PC-9 (cell line): ENCODE data around the gene SVOPL. TPM values are rescaled to one million over a fixed set of nuclear protein-coding genes. Genes with fewer than 3 reads are reported as not detected.

Source experiments
- BruUV-seq: library from RNA; stranded (reverse); fragments of 400-500 nt; replicated peaks from 2 replicates; lab custom pipeline; 2021; lab: Mats Ljungman, UMichigan
- CTCF ChIA-PET: fragments of 300-600 bp; sonication (Branson Sonifier 250); formaldehyde crosslinking; loops from one replicate; lab custom pipeline; 2022; ENCODE audit warnings: antibody characterized with exemption; lab: Charles Lee
- POLR2A ChIA-PET: fragments of 300-600 bp; sonication (Branson Sonifier 250); formaldehyde crosslinking; loops from one replicate; lab custom pipeline; 2022; ENCODE audit warnings: antibody characterized with exemption; ENCODE audit not compliant: unreplicated experiment; lab: Charles Lee
- DNase-seq, 2 experiments: peaks; one replicate each; pipeline versions ENCODE4 v3.0.0 to v3.0.0-alpha.2; 2015 to 2022; ENCODE audit warnings: mixed read lengths in 1 of 2
- H2AFZ ChIP-seq: fragments of 200-600 bp; sonication (generic); 2 replicates; pipeline ENCODE4 v1.8.1; 2017; ENCODE audit warnings: antibody characterized with exemption
- H3F3A ChIP-seq: fragments of 200-600 bp; sonication (generic); 2 replicates; pipeline ENCODE4 v1.8.1; 2017; ENCODE audit warnings: antibody characterized with exemption, mild to moderate bottlenecking, low read depth; ENCODE audit not compliant: insufficient read depth
- H3K27ac ChIP-seq: fragments of 200-600 bp; sonication (generic); 2 replicates; pipeline ENCODE4 v1.6.1; 2016; ENCODE audit warnings: mixed run types
- H3K27me3 ChIP-seq: fragments of 200-600 bp; sonication (generic); 2 replicates; pipeline ENCODE4 v1.6.1; 2016; ENCODE audit warnings: low read depth, mixed run types; ENCODE audit not compliant: insufficient read depth
- H3K36me3 ChIP-seq: fragments of 200-600 bp; sonication (generic); 2 replicates; pipeline ENCODE4 v1.6.1; 2016; ENCODE audit warnings: low read depth, mixed run types
- H3K4me1 ChIP-seq: fragments of 200-600 bp; sonication (generic); replicated peaks from 2 replicates; pipeline ENCODE4 v1.6.1; 2016; ENCODE audit warnings: mixed run types; ENCODE audit not compliant: insufficient read depth
- H3K4me2 ChIP-seq: fragments of 200-600 bp; sonication (generic); 2 replicates; pipeline ENCODE4 v1.6.1; 2017; ENCODE audit warnings: mixed run types
- H3K4me3 ChIP-seq: fragments of 200-600 bp; sonication (generic); 2 replicates; pipeline ENCODE4 v1.6.1; 2016; ENCODE audit warnings: mixed run types
- H3K79me2 ChIP-seq: fragments of 200-600 bp; sonication (generic); 2 replicates; pipeline ENCODE4 v1.6.1; 2017; ENCODE audit warnings: low read depth, mixed run types
- H3K9me2 ChIP-seq: fragments of 200-600 bp; sonication (generic); 2 replicates; pipeline ENCODE4 v1.8.1; 2017; ENCODE audit warnings: mild to moderate bottlenecking; ENCODE audit not compliant: insufficient read depth
- H3K9me3 ChIP-seq: fragments of 200-600 bp; sonication (generic); 2 replicates; pipeline ENCODE4 v1.8.1; 2016; ENCODE audit warnings: low read depth; ENCODE audit not compliant: insufficient read depth
- H4K20me1 ChIP-seq: fragments of 200-600 bp; sonication (generic); 2 replicates; pipeline ENCODE4 v1.8.1; 2017; ENCODE audit not compliant: insufficient read depth
- CTCF ChIP-seq: fragments of 200-600 bp; sonication (generic); conservative IDR thresholded peaks from 2 replicates; pipeline ENCODE4 v1.6.1; 2017; ENCODE audit warnings: mixed run types, antibody characterized with exemption, mild to moderate bottlenecking, moderate library complexity
- EZH2 ChIP-seq: fragments of 200-600 bp; sonication (generic); IDR thresholded peaks from 2 replicates; pipeline ENCODE4 v1.8.0; 2017; ENCODE audit warnings: antibody characterized with exemption, low read depth
- intact Hi-C: fragments of 100-400 bp; cut with micrococcal nuclease; formaldehyde crosslinking; loops from one replicate; pipeline ENCODE4 v1.10.0; 2022; ENCODE audit not compliant: unreplicated experiment
- total RNA-seq: library from RNA; stranded (reverse); gene quantifications from 2 replicates; pipeline ENCODE4 v1.2.3, GENCODE V29; 2021

The SVOPL gene
- total RNA-seq, 1 experiment from 2014 or later: 0.70 TPM

DNA sequence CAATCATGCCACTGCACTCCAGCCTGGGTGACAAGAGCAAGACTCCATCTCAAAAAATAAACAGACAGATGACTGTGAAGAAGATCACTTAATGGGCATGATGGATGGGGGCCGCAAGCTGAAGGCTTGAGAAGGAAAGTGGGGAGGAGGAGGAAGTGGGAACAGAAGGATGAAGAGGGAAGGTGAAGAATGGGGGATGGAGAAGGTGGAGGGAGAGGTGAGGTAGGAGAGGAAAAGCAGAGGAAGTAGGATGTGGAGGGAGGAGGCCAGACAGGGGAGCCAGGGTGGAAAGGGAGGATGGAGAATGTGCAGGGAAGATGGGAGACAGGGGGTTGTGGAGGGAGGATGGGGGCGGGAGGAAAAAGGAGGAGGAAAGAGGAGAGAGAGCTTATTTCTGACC is 68.8 kb downstream of the SVOPL start:
- TF ChIP-seq CTCF (no peak), EZH2 (no peak)
- CTCF ChIA-PET: no interaction called here
- H3K9me3 ChIP-seq: no peaks in the 10 kb centered on the region
- POLR2A ChIA-PET: no interaction called here
- no peaks in the 10 kb centered on the region for H4K20me1 ChIP-seq
- H3K4me2 ChIP-seq: no peak overlapping the region
- BruUV-seq: no TSS peak
- no peaks in the 10 kb centered on the region for H3K27me3 ChIP-seq
- H3F3A ChIP-seq: no peaks in the 10 kb centered on the region
- H3K79me2 ChIP-seq: no peaks in the 10 kb centered on the region
- no peaks in the 10 kb centered on the region for H3K9me2 ChIP-seq
- H3K27ac ChIP-seq: no peak overlapping the region
- no peak overlapping the region for H3K4me3 ChIP-seq
- intact Hi-C loops: no loop called here
- no peak for DNase-seq
- no peaks in the 10 kb centered on the region for H3K36me3 ChIP-seq
- no peak overlapping the region for H2AFZ ChIP-seq
- no peaks in the 10 kb centered on the region for H3K4me1 ChIP-seq

- no peaks in the 10 kb centered on the region for H3K4me1 ChIP-seq
- ChIA-PET CTCF (no interaction called here), POLR2A (interaction anchor here (0.6 kb wide), 1 partner anchor 164 kb away, joined by 3 read pairs; no protein-coding TSS in a partner anchor)
- intact Hi-C loops: no loop called here
- H3K9me3 ChIP-seq: no peaks in the 10 kb centered on the region
- no peak overlapping the region for H3K27ac ChIP-seq
- H3K27me3 ChIP-seq: no peaks in the 10 kb centered on the region
- no TSS peak for BruUV-seq
- peak in 1 of 2 experiments; percentile 13 for DNase-seq
- no peak overlapping the region for H3K4me3 ChIP-seq
- H3F3A ChIP-seq: no peaks in the 10 kb centered on the region; the same call in 1 of the 2 replicates
- no peaks in the 10 kb centered on the region for H3K79me2 ChIP-seq
- no peaks in the 10 kb centered on the region for H3K36me3 ChIP-seq
- H2AFZ ChIP-seq: no peak overlapping the region
- TF ChIP-seq CTCF (no peak), EZH2 (no peak)
- no peaks in the 10 kb centered on the region for H4K20me1 ChIP-seq
- H3K4me2 ChIP-seq: no peak overlapping the region
- no peaks in the 10 kb centered on the region for H3K9me2 ChIP-seq
These were observed 71.0 kb downstream of the SVOPL start for GRCh38 chr7:138630059-138630610.

- intact Hi-C loops: no loop called here
- no TSS peak for BruUV-seq
- POLR2A ChIA-PET: no interaction called here
These were observed 73.8 kb downstream of the SVOPL start for GRCh38 chr7:138627361-138627760.

More at GRCh38 chr7:138627361-138627760, 73.8 kb downstream of the SVOPL start:
- no peak overlapping the region for H3K4me3 ChIP-seq
- no peaks in the 10 kb centered on the region; the same call in 1 of the 2 replicates for H3F3A ChIP-seq
- no peaks in the 10 kb centered on the region for H3K4me1 ChIP-seq
- no peaks in the 10 kb centered on the region for H3K9me3 ChIP-seq
- H3K27me3 ChIP-seq: no peaks in the 10 kb centered on the region
- no peak overlapping the region for H3K4me2 ChIP-seq
- DNase-seq: peak in 1 of 2 experiments; percentile 28
- H3K36me3 ChIP-seq: no peaks in the 10 kb centered on the region
- no peaks in the 10 kb centered on the region for H4K20me1 ChIP-seq
- no peak overlapping the region for H2AFZ ChIP-seq
- CTCF ChIA-PET: no interaction called here
- TF ChIP-seq CTCF (no peak), EZH2 (no peak)
- H3K79me2 ChIP-seq: no peaks in the 10 kb centered on the region
- no peak overlapping the region for H3K27ac ChIP-seq
- no peaks in the 10 kb centered on the region for H3K9me2 ChIP-seq
